ENCODE measurements around the gene REV1.

DNA sequence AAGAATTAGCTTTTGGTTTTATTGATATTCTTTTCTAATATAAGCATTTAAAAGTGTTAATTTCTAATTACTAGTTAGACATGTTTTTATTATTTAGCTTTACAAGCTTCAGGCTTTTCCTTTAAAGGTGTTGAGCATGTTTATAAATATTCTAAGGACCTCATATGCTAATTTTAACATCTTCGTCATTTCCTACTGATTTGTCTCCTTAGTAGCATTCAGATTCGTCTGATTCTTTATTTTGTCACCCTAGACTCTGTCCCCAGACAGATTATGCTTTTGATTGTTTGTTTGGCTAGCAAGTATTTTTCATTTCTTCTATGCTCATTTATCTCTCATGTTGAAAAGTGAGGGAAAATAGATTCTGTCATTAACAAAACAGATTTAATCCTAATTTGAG, 100.9 kb downstream of the REV1 start:
- no peak for TF ChIP-seq CTCF (conservative IDR thresholded peaks at IDR 0.05; ENCODE audit: low read depth in 2 of 2)
- TF ChIP-seq POLR2AphosphoS5 (IDR thresholded peaks at IDR 0.05; ENCODE audit: low read depth): no peak
- TF ChIP-seq EZH2 (IDR thresholded peaks at IDR 0.05; ENCODE audit: low read depth, unreplicated experiment): no peak
- TF ChIP-seq REST (IDR thresholded peaks at IDR 0.05; ENCODE audit: unreplicated experiment): no peak
- TF ChIP-seq NANOG (IDR thresholded peaks at IDR 0.05; ENCODE audit: borderline replicate concordance): no peak
- TF ChIP-seq, protein P1, sequence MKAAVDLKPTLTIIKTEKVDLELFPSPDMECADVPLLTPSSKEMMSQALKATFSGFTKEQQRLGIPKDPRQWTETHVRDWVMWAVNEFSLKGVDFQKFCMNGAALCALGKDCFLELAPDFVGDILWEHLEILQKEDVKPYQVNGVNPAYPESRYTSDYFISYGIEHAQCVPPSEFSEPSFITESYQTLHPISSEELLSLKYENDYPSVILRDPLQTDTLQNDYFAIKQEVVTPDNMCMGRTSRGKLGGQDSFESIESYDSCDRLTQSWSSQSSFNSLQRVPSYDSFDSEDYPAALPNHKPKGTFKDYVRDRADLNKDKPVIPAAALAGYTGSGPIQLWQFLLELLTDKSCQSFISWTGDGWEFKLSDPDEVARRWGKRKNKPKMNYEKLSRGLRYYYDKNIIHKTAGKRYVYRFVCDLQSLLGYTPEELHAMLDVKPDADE (IDR thresholded peaks at IDR 0.05): no peak
- TF ChIP-seq STAT1 (IDR thresholded peaks at IDR 0.05; ENCODE audit: unreplicated experiment): no peak
- TF ChIP-seq EZH2phosphoT487 (IDR thresholded peaks at IDR 0.05; ENCODE audit: unreplicated experiment): no peak
- TF ChIP-seq ZNF114 (CRISPR knock-in tag; IDR thresholded peaks at IDR 0.05): no peak
- TF ChIP-seq CREB1 (CRISPR knock-in tag; IDR thresholded peaks at IDR 0.05; ENCODE audit: low read depth): no peak
- no peak for TF ChIP-seq ZNF331 (CRISPR knock-in tag; IDR thresholded peaks at IDR 0.05; ENCODE audit: low read depth)

Measured in GM23338 (cell line).